SK-N-MC (cell line): ENCODE measurements around the gene RPH3AL.

Experiments used
- EZH2 ChIP-seq: fragments of 200-600 bp; sonication (generic); IDR thresholded peaks from one replicate; pipeline ENCODE4 v1.6.1; 2017; ENCODE audit warnings: antibody characterized with exemption
- POLR2AphosphoS5 ChIP-seq: IDR thresholded peaks from 2 replicates; pipeline ENCODE4 v1.6.1; 2012; ENCODE audit warnings: mild to moderate bottlenecking, low read depth, low read length, borderline replicate concordance

- TF ChIP-seq EZH2 (no peak), POLR2AphosphoS5 (no peak)
Observed at GRCh38 chr17:280901-281300, 71.7 kb downstream of the RPH3AL start.
